Kidney (tissue), 14 donors: ENCODE results near the gene RFC2. TPM values are rescaled to one million over a fixed set of nuclear protein-coding genes. Genes with fewer than 3 reads are reported as not detected.
A peak's percentile ranks its signal among the peaks of the same experiment; 100 is the strongest.

Experiments
- DNase-seq, 5 donors: peaks; one replicate each; pipeline ENCODE4 v3.0.0-alpha.2; 2013 to 2020
- FAIRE-seq: peaks from 2 replicates; lab custom pipeline; 2012; peaks lifted over from hg19 to GRCh38; lab: Jason Lieb, UNC
- H3K27ac ChIP-seq, 2 donors: one replicate each; pipeline ENCODE4 v1.7.0; 2013; ENCODE audit warnings: low read depth in 2 of 2, low read length in 2 of 2, inconsistent platforms in 1 of 2
- H3K27me3 ChIP-seq: one replicate; pipeline ENCODE4 v1.7.1; 2013; ENCODE audit warnings: low read length, inconsistent platforms; ENCODE audit not compliant: control insufficient read depth, insufficient read depth
- H3K36me3 ChIP-seq, 3 donors: one replicate each; pipeline versions ENCODE4 v1.7.0 to v1.7.1; 2013; ENCODE audit warnings: low read length in 3 of 3, control low read depth in 1 of 3, inconsistent platforms in 1 of 3; ENCODE audit not compliant: insufficient read depth in 3 of 3, control insufficient read depth in 2 of 3
- H3K4me1 ChIP-seq, 3 donors: one replicate each; pipeline versions ENCODE4 v1.7.0 to v1.7.1; 2013; ENCODE audit warnings: low read length in 3 of 3, inconsistent platforms in 1 of 3, low read depth in 1 of 3; ENCODE audit not compliant: control insufficient read depth in 2 of 3, insufficient read depth in 2 of 3
- H3K4me3 ChIP-seq, 3 donors: one replicate each; pipeline versions ENCODE4 v1.7.0 to v1.8.1; 2013; ENCODE audit warnings: low read length in 3 of 3, control low read depth in 1 of 3, inconsistent platforms in 1 of 3
- H3K9ac ChIP-seq, 3 donors: one replicate each; pipeline versions ENCODE4 v1.7.0 to v1.7.1; 2013; ENCODE audit warnings: low read length in 3 of 3, control low read depth in 1 of 3, inconsistent platforms in 1 of 3
- H3K9me3 ChIP-seq, 3 donors: one replicate each; pipeline versions ENCODE4 v1.7.0 to v1.7.1; 2013; ENCODE audit warnings: low read length in 3 of 3, control low read depth in 1 of 3, inconsistent platforms in 1 of 3; ENCODE audit not compliant: control insufficient read depth in 2 of 3, insufficient read depth in 1 of 3
- CTCF ChIP-seq: IDR thresholded peaks from 3 replicates; pipeline ENCODE4 v1.5.1; 2012; ENCODE audit warnings: mild to moderate bottlenecking, moderate library complexity, borderline replicate concordance; ENCODE audit not compliant: insufficient read depth; ENCODE audit errors: extremely low read depth
- intact Hi-C: fragments of 100-400 bp; cut with DNase I; formaldehyde crosslinking; loops from one replicate; pipeline ENCODE4 v1.11.1; 2022
- polyA plus RNA-seq: library from polyadenylated mRNA; stranded (reverse); fragments of 350-450 nt; fragmentation: Illumina TruSeq; extraction: RNeasy Lipid Tissue Mini Kit (QIAGEN cat#74804); gene quantifications from one replicate; pipeline ENCODE4 v1.2.3, GENCODE V29; 2014; ENCODE audit warnings: low read depth, low replicate concordance; ENCODE audit not compliant: insufficient read depth
- total RNA-seq: library from RNA; stranded (reverse); fragmentation: NEBNext Ultra II Directional; extraction: Animal tissue kit (Norgen Biotek cat#: 25700); gene quantifications from one replicate; pipeline ENCODE4 v1.2.1, GENCODE V29; 2021
- donor health status: control.
- donor health status: control.
- donor health status: control.
- donor health status: control.
- donor health status: control.
- donor health status: DM: yes; HTN: yes; CAD: no.
- donor health status: Normal renal cell carcinoma (clear cell type).

RFC2 gene
- total and polyA plus RNA-seq, 2 donors from 2014 or later: 16.2 to 21.1 TPM

- intact Hi-C loops: no loop called here
- FAIRE-seq (no peak), DNase-seq (no peak)
- Histone ChIP-seq H3K36me3 (no peaks in the 10 kb centered on the region), H3K4me1 (peaks cover 0 to 8% (median 2%) of the 10 kb centered on the region in 3 donors), H3K4me3 (no peak overlapping the region), H3K9ac (no peak overlapping the region), H3K9me3 (no peaks in the 10 kb centered on the region), H3K27ac (no peak overlapping the region), H3K27me3 (no peaks in the 10 kb centered on the region)
- TF ChIP-seq CTCF: peak; percentile 34
Measured at GRCh38 chr7:74275401-74275881, 21.2 kb upstream of the RFC2 start.

DNA sequence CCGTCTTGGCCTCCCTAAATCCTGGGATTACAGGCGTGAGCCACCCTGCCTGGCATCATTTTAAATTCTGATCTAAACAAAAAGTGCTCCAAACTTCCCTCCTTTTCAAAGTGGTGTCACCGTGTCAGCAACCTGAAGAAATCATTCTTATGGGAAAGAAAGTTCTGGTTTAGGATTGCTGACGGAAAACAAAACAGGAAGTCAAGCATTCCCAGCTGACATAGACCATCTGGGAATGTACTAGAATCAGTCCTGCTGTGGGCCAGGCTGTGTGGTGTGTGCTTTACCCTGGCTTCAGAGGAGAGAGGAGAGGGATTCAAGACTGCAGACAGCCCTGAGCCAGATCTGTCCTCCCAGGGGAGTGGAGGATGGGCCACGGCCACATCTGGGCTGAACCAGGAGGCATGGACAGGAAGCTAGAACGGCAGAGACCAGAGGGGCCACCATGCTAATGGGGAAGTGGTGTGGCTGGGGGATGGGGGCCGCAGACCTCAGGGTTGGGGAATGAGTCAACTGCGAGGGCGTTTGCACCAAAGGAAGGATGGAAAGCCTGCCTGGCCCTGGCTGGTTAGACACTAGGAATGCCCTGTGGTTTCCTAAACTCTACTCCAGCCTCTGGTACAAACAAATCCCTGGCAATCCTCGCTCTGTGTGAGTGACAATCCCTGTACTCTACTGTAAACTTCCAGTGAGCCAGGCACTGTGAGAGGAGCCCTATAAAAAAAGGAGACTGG lies 18.3 kb upstream of the RFC2 start:
- H3K4me3 ChIP-seq: peak overlapping the region in 1 of 3 donors; percentile 4
- no peak for TF ChIP-seq CTCF
- peak overlapping the region in 1 of 3 donors; percentile 5 for H3K9ac ChIP-seq
- FAIRE-seq: no peak
- peak overlapping the region; percentile 53 to 94 for H3K27ac ChIP-seq
- H3K36me3 ChIP-seq: no peaks in the 10 kb centered on the region
- no peaks in the 10 kb centered on the region for H3K9me3 ChIP-seq
- no peaks in the 10 kb centered on the region for H3K27me3 ChIP-seq
- peak; percentile 75 to 96 (median 83) for DNase-seq
- H3K4me1 ChIP-seq: peaks cover 0 to 6% (median 0%) of the 10 kb centered on the region in 3 donors
- intact Hi-C loops: no loop called here

GRCh38 chr7:74271742-74272141 lies 17.5 kb upstream of the RFC2 start:
- FAIRE-seq: no peak
- Histone ChIP-seq H3K4me1 (peaks cover 0 to 6% (median 0%) of the 10 kb centered on the region in 3 donors), H3K36me3 (no peaks in the 10 kb centered on the region), H3K27me3 (no peaks in the 10 kb centered on the region), H3K9ac (no peak overlapping the region), H3K9me3 (no peaks in the 10 kb centered on the region), H3K27ac (peak overlapping the region; percentile 71 to 94), H3K4me3 (no peak overlapping the region)
- intact Hi-C loops: no loop called here
- DNase-seq: peak in 1 of 5 donors; percentile 37
- no peak for TF ChIP-seq CTCF
